B cell (primary cell): ENCODE results near the gene CROT. TPM values are rescaled to one million over a fixed set of nuclear protein-coding genes. Genes with fewer than 3 reads are reported as not detected.

ENCODE experiments used
- ATAC-seq: fragments of 200-7000 bp; cut with Tn5 transposase; one replicate; pipeline ENCODE4 v1.10.0; 2021; ENCODE audit warnings: low read depth, mild to moderate bottlenecking, moderate number of reproducible peaks, moderate library complexity
- CTCF ChIA-PET: fragments of 350-600 bp; sonication (Branson Sonifier 250); formaldehyde crosslinking; loops from one replicate; lab custom pipeline; 2021; ENCODE audit warnings: antibody characterized with exemption, inconsistent platforms; lab: Charles Lee
- POLR2A ChIA-PET: fragments of 350-600 bp; sonication (Branson Sonifier 250); formaldehyde crosslinking; loops from one replicate; lab custom pipeline; 2021; ENCODE audit warnings: antibody characterized with exemption; lab: Charles Lee
- DNase-seq: peaks from one replicate; pipeline ENCODE4 v3.0.0; 2013
- H2AFZ ChIP-seq: 2 replicates; pipeline ENCODE4 v1.6.1; 2012; ENCODE audit warnings: mild to moderate bottlenecking, low read depth, low read length; ENCODE audit not compliant: insufficient read depth, poor library complexity, severe bottlenecking
- H3K27ac ChIP-seq, 2 donors: 1 replicate in 1 of 2; 2 replicates in 1 of 2; pipeline ENCODE4 v1.5.1; 2012 to 2013; ENCODE audit warnings: low read length in 2 of 2, mild to moderate bottlenecking in 2 of 2, moderate library complexity in 1 of 2
- H3K27me3 ChIP-seq, 4 experiments: fragments of 200-600 bp in 1 of 4; sonication (generic) in 1 of 4; replicated peaks in 1 of 4; 1 replicate in 2 of 4; 2 replicates in 2 of 4; pipeline versions ENCODE4 v1.6.1 to v1.7.0; 2013 to 2016; ENCODE audit warnings: low read length in 3 of 4, mild to moderate bottlenecking in 2 of 4, mixed read lengths in 1 of 4, moderate library complexity in 1 of 4; ENCODE audit not compliant: insufficient read depth in 4 of 4, control insufficient read depth in 3 of 4; ENCODE audit errors: control extremely low read depth in 1 of 4
- H3K36me3 ChIP-seq, 2 experiments: replicated peaks in 1 of 2; 1 replicate in 1 of 2; 2 replicates in 1 of 2; pipeline versions ENCODE4 v1.6.1 to v1.7.1; 2013; ENCODE audit warnings: low read length in 1 of 2; ENCODE audit not compliant: insufficient read depth in 2 of 2, control insufficient read depth in 1 of 2; ENCODE audit errors: control extremely low read depth in 1 of 2, extremely low read depth in 1 of 2
- H3K4me1 ChIP-seq, 2 donors: fragments of 200-600 bp in 1 of 2; sonication (generic) in 1 of 2; 1 replicate in 1 of 2; 2 replicates in 1 of 2; pipeline versions ENCODE4 v1.5.1 to v1.6.1; 2013 to 2017; ENCODE audit warnings: low read length in 2 of 2; ENCODE audit not compliant: control insufficient read depth in 2 of 2, insufficient read depth in 2 of 2
- H3K4me2 ChIP-seq: replicated peaks from 2 replicates; pipeline ENCODE3; 2012; ENCODE audit warnings: mild to moderate bottlenecking, low read depth, low read length; ENCODE audit not compliant: poor library complexity, severe bottlenecking
- H3K4me3 ChIP-seq, 5 experiments: fragments of 200-600 bp in 1 of 5; sonication (generic) in 1 of 5; 1 replicate in 3 of 5; 2 replicates in 2 of 5; pipeline versions ENCODE4 v1.5.1 to v1.7.0; 2011 to 2016; ENCODE audit warnings: low read length in 4 of 5, mild to moderate bottlenecking in 4 of 5, low read depth in 2 of 5, control low read depth in 1 of 5, moderate library complexity in 1 of 5; ENCODE audit not compliant: insufficient read depth in 1 of 5; ENCODE audit errors: control extremely low read depth in 1 of 5, extremely low read depth in 1 of 5
- H3K79me2 ChIP-seq: fragments of 200-600 bp; sonication (generic); one replicate; pipeline ENCODE4 v1.6.0; 2016; ENCODE audit warnings: low read length; ENCODE audit not compliant: control insufficient read depth, insufficient read depth
- H3K9ac ChIP-seq: fragments of 200-600 bp; sonication (generic); 2 replicates; pipeline ENCODE4 v1.6.1; 2017; ENCODE audit warnings: mild to moderate bottlenecking, low read length, moderate library complexity
- H3K9me3 ChIP-seq, 3 donors: one replicate each; pipeline versions ENCODE4 v1.6.1 to v1.7.1; 2013; ENCODE audit warnings: low read length in 2 of 3; ENCODE audit not compliant: control insufficient read depth in 2 of 3, insufficient read depth in 1 of 3; ENCODE audit errors: control extremely low read depth in 1 of 3
- H4K20me1 ChIP-seq: 2 replicates; pipeline ENCODE4 v1.6.0; 2012; ENCODE audit warnings: mild to moderate bottlenecking, low read length; ENCODE audit not compliant: insufficient read depth, control insufficient read depth, poor library complexity, severe bottlenecking
- H3K27ac Mint-ChIP-seq: one replicate; pipeline ENCODE4 v1.8.0; 2021; ENCODE audit warnings: mixed read lengths
- H3K27me3 Mint-ChIP-seq: one replicate; pipeline ENCODE4 v1.8.0; 2021; ENCODE audit warnings: mixed read lengths
- H3K4me1 Mint-ChIP-seq: one replicate; pipeline ENCODE4 v1.8.0; 2021; ENCODE audit warnings: mixed read lengths
- H3K4me3 Mint-ChIP-seq: one replicate; pipeline ENCODE4 v1.8.0; 2021; ENCODE audit warnings: mixed read lengths
- H3K9me3 Mint-ChIP-seq: one replicate; pipeline ENCODE4 v1.8.0; 2022; ENCODE audit warnings: mixed read lengths; ENCODE audit not compliant: insufficient read depth
- CTCF ChIP-seq: fragments of 200-600 bp; IDR thresholded peaks from one replicate; pipeline ENCODE4 v1.8.0; 2022; ENCODE audit warnings: antibody characterized with exemption, mild to moderate bottlenecking
- EZH2 ChIP-seq: IDR thresholded peaks from 2 replicates; pipeline ENCODE4 v1.6.1; 2012; ENCODE audit warnings: borderline replicate concordance, low read depth, mild to moderate bottlenecking, moderate library complexity, low read length; ENCODE audit not compliant: insufficient read depth, poor library complexity, severe bottlenecking
- WGBS: methylation state at CpG from one replicate; pipeline ENCODE4 v1.1.5; 2013; ENCODE audit warnings: missing lambda C conversion rate; ENCODE audit not compliant: insufficient coverage; 5-methylcytosine and 5-hydroxymethylcytosine counted together
- intact Hi-C: fragments of 100-400 bp; cut with micrococcal nuclease; formaldehyde crosslinking; loops from one replicate; pipeline ENCODE4 v1.10.0; 2022
- polyA plus RNA-seq: library from polyadenylated mRNA; depleted of rRNA; stranded (reverse); fragments of >200 nt; gene quantifications from 2 replicates; pipeline ENCODE4 v1.2.3, GENCODE V29; 2012
- total RNA-seq, 2 donors: library from RNA; stranded (reverse); fragments of 120-200 nt in 1 of 2; gene quantifications; 1 replicate in 1 of 2; 2 replicates in 1 of 2; pipeline versions ENCODE4 v1.2.3 to v1.2.4, GENCODE V29; 2013 to 2022

CROT gene
- total and polyA plus RNA-seq, 2 donors (not counting 1 experiment from before 2014, with no cell fraction given) = 2.7 to 13.3 TPM

- intact Hi-C loops = no loop called here
- Histone ChIP-seq H3K4me2 (no peak overlapping the region), H3K4me3 (no peak overlapping the region), H2AFZ (no peak overlapping the region), H3K4me1 (no peaks in the 10 kb centered on the region), H3K9me3 (no peaks in the 10 kb centered on the region), H3K79me2 (no peaks in the 10 kb centered on the region), H3K9ac (no peak overlapping the region), H4K20me1 (no peaks in the 10 kb centered on the region), H3K27me3 (no peaks in the 10 kb centered on the region), H3K36me3 (peaks cover 0 to 5% of the 10 kb centered on the region in 2 experiments), H3K27ac (no peak overlapping the region)
- H3K9me3 Mint-ChIP-seq = no peaks in the 10 kb centered on the region
- no peaks in the 10 kb centered on the region for H3K27me3 Mint-ChIP-seq
- no peak overlapping the region for H3K27ac Mint-ChIP-seq
- no CpG with 5 or more reads among the region's 1 CpG for WGBS
- TF ChIP-seq CTCF = no peak
- TF ChIP-seq EZH2 = no peak
- ChIA-PET POLR2A (no interaction called here), CTCF (interaction anchor here (0.7 kb wide), 1 partner anchor 9 kb away, joined by 3 read pairs; no protein-coding TSS in a partner anchor)
- H3K4me3 Mint-ChIP-seq = no peak overlapping the region
- DNase-seq = no peak
- peaks cover 3% of the 10 kb centered on the region for H3K4me1 Mint-ChIP-seq
- no peak for ATAC-seq
Measured at GRCh38 chr7:87363342-87363741, 17.9 kb downstream of the CROT start.

GRCh38 chr7:87364246-87364645 is 18.8 kb downstream of the CROT start:
- Histone ChIP-seq H3K79me2 (no peaks in the 10 kb centered on the region), H3K4me2 (no peak overlapping the region), H2AFZ (no peak overlapping the region), H3K9me3 (no peaks in the 10 kb centered on the region), H3K27me3 (no peaks in the 10 kb centered on the region), H3K9ac (no peak overlapping the region), H3K36me3 (peaks cover 0 to 5% of the 10 kb centered on the region in 2 experiments), H3K4me3 (no peak overlapping the region), H3K27ac (no peak overlapping the region), H4K20me1 (no peaks in the 10 kb centered on the region), H3K4me1 (no peaks in the 10 kb centered on the region)
- no peaks in the 10 kb centered on the region for H3K27me3 Mint-ChIP-seq
- DNase-seq (no peak), ATAC-seq (no peak)
- no peak overlapping the region for H3K4me3 Mint-ChIP-seq
- no peaks in the 10 kb centered on the region for H3K9me3 Mint-ChIP-seq
- H3K27ac Mint-ChIP-seq = no peak overlapping the region
- ChIA-PET CTCF (interaction anchor here (2.6 kb wide), 1 partner anchor 52 kb away, joined by 6 read pairs; no protein-coding TSS in a partner anchor), POLR2A (no interaction called here)
- peaks cover 3% of the 10 kb centered on the region for H3K4me1 Mint-ChIP-seq
- intact Hi-C loops = no loop called here
- no peak for TF ChIP-seq CTCF
- TF ChIP-seq EZH2 = no peak
